HG03060 (cell line): ENCODE measurements around the gene ELOVL3.

Source experiments
- ATAC-seq: cut with Tn5 transposase; IDR thresholded peaks from one replicate; pipeline ENCODE4 v1.9.1; 2021; ENCODE audit warnings: low read depth, moderate number of reproducible peaks; ENCODE audit not compliant: unreplicated experiment

ELOVL3 gene

GRCh38 chr10:102226542-102226870 lies 407 bp downstream of the ELOVL3 start:
- ATAC-seq = no peak

- no peak for ATAC-seq
Measured at GRCh38 chr10:102227050-102227449, 951 bp downstream of the ELOVL3 start.

- no peak for ATAC-seq
Measured at GRCh38 chr10:102229810-102230263, 3.7 kb downstream of the ELOVL3 start.

DNA sequence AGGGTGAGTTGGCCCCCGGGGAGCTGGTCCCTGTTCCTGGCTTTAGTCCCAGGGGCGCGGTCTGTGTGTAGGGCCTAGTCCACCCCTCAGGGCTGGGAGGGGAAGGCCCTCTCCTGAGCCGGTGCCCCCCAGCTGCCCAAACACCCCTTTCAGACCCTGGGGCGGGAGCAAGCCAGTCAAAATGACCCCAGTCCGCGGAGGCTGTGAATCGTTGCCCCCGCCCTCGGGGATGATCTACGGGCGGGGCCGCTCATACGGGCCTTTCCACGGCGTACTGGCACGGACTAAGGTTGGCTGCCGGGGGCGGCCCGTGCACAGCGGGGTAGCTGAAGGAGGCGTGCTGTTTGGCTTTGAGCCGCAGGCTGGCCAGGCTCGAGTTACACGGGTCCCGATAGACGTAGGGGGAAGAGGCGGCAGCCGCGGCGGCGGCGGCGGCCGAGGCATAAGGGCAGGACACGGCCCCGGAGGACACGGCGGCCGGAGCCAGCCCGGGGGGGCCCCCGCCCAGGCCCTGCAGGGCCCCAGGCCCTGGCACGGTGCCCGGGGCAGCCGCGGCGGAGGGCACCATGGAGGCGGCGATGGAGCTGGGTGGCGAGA lies 4.3 kb downstream of the ELOVL3 start:
- ATAC-seq = no peak

DNA sequence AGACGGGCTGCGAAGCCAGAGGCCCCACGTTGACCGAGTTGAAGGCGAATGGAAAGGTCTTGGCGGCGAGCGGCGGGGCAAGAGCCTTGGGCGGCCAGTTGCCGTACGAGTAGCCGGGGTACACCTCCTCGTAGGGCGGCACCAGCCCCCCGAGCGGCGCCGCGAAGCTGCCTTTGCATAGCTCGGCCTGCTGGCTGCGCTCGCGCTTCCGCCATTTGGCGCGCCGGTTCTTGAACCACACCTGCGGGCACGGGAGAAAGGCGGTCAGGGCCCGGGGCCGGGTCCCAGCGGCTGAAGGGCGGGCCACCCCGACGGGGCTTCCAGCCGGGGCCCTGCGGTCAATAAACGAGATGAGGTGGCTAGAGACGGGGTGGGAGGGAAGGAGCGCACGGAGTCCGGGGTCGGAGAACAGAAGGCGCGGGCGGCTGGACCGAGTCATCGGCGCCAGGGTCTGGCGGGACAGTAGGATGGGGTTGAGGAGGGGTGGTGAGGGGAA lies 4.8 kb downstream of the ELOVL3 start:
- ATAC-seq = no peak

GRCh38 chr10:102231357-102232318 lies 5.5 kb downstream of the ELOVL3 start:
- no peak for ATAC-seq

DNA sequence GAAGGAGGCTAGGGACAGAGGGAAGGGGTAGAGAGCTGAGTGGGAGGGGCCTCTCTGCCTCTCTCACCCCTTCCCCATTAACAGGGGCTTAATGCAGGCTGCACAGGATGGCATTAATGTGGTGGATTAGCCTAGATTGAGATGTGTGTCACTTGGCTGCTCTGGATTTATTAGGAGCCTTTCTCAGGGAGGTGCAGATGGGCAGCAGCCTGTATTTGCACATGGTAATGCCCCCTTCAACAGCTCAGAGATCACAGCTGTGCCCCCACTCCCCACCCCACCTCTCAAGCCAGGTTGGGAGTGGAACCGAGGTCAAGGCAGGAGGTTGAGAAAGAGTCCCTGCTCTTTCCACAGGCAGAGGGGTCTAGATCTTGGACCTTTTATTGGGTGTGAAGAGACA lies 7.9 kb downstream of the ELOVL3 start:
- ATAC-seq = no peak

DNA sequence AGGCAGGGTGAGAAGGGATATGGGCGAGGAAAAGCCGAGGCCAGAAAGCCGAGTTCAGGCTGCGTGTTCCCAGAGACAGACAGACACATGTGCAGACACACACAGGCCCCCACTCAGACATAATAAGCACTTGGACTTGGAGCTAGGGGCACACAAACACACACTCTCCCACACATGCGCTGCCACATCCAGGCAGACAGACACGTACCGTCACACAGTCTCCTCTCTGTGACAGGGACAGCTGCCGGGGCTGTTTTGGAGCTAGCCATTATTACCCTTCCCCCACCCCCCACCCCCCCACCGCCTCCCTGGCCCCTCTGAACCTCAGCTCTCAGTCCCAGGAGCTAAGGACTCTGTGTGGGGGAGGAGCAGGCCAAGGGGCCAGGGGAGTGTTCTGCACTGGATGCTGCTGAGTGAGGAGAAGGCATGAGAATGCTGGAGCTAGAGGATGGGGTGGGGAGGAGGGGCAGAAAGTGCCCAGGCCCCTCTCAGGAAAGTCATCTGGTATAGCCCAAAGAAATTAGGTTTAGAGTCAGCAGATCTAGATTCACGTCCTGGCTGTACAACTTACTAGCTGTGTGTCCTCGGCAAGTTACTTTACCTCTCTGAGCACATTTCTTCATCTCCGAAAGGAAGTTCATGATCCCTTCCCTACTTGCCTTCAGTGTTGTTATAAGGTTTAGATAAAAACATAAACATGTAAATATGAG lies 8.9 kb downstream of the ELOVL3 start:
- ATAC-seq = no peak

DNA sequence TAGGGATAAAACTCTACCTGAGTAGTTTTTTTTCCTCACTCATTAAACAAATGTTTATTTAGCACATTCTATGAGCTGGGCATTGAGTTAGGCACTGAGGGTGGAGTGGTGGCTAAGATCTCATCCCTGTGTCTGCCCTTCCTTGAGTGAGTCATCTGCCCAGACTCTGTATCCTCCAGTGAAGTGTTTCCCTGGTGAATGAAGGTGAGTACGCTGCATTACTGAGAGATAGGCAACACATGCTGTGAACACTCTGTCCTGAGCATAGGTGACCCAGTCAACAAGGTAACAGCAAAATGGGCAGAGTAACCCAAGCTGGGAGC lies 9.5 kb downstream of the ELOVL3 start:
- no peak for ATAC-seq

- no peak for ATAC-seq
Measured at GRCh38 chr10:102236006-102236405, 9.9 kb downstream of the ELOVL3 start.

GRCh38 chr10:102237711-102238252 lies 11.7 kb downstream of the ELOVL3 start:
- ATAC-seq = no peak

DNA sequence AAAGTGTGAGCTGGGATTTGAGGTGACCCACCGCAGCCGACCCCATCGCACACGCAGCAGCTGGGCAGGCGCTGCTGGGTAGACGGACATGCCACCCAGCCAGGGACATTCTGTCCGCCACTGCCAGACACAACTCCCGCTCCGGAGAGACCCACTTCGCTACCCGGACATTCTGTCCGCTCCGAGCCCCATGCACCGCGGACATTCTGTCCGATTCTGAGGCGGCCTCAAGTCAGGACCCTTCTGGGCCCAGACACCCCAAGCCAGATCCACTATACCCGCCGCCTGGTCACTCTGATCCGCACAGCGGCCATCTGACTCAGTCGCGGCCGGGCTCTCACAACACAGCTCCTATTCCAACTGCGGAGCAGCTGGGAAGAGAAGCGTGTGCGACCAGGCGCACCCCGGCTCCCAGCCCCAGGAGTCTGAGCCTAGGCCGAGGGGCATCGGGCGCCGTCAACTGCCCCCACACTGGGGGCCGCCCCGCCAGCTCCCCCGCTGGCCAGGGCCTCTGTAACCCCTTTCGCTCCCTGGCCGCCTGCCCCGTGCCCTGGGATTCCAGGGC lies 14.4 kb downstream of the ELOVL3 start:
- ATAC-seq = no peak

- ATAC-seq = no peak
Measured at GRCh38 chr10:102241032-102241443, 14.9 kb downstream of the ELOVL3 start.

DNA sequence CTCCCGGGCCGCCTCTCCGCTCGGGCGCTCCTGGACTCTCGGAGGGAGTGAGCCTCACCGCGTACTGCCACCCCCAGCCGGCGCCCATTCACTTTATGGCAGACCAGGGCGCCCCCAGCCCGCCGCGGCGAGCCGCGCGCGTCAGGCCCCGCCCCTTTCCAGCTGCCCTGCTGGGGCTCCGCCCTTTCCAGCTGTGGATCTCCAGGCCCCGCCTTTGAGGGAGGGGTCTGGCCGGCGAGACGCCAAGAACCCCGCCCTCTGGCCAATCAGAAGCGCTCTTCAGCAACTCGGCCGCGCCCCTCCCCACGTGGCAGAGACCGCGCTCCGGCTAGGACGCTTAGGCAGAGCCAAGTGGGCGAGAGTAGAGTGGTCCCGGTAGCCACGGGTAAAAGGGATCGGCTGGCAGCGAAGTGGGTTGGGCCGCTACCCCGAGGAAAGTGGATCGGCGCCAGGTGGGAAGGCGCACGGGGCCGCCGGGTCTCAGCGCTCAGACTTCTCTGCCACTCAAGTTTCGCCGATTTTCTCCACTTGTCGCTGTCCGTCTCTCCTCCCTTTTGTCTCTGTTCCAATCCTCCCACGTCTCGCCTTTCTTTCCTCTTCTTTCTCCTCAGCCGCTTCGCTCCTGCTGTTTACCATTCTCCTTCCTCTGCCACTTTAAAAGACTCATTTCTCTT lies 15.5 kb downstream of the ELOVL3 start, which contains the start of gene PITX3:
TSS of gene PITX3 (minus strand) at position 69 of the 674 bp plus-strand sequence. CDS start 9,432 bp downstream, outside the sequence.
- no peak for ATAC-seq

- no peak for ATAC-seq
Measured at GRCh38 chr10:102242118-102242485, 16.0 kb downstream of the ELOVL3 start.

GRCh38 chr10:102243309-102243708 lies 17.2 kb downstream of the ELOVL3 start:
- no peak for ATAC-seq

GRCh38 chr10:102245082-102245931 lies 19.2 kb downstream of the ELOVL3 start, which contains the start of gene GBF1:
GBF1 (plus strand) TSS chr10:102245532; CDS start chr10:102258939, 13,407 bp downstream.
- peak; percentile 93 for ATAC-seq

DNA sequence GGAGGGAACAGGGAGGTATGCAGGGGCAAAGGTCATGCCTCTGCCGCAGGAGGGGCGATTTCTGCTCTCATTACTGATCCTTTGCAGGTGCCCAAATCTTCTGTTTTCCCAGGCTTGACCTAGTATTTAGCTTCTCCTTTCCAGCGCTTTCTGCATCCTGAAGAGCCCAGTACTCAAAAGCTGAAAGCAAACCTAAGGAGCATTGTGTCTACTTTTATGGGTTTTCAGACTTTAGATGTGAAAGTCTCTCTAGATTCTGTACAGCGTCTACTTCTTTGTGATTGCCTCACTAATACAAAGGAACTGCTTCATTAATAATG lies 19.8 kb downstream of the ELOVL3 start:
- no peak for ATAC-seq

GRCh38 chr10:102246261-102246660 lies 20.2 kb downstream of the ELOVL3 start:
- ATAC-seq = no peak
